GM12878 (cell line): ENCODE data around the gene CSNK1G2. TPM values are rescaled to one million over a fixed set of nuclear protein-coding genes. Genes with fewer than 3 reads are reported as not detected.

Experiments used
- ATAC-seq: fragments of 200-7000 bp; cut with Tn5 transposase; 3 replicates; pipeline ENCODE4 v1.9.1; 2020; ENCODE audit warnings: mild to moderate bottlenecking, moderate library complexity
- BruUV-seq: library from RNA; stranded (reverse); fragments of 400-500 nt; replicated peaks from 2 replicates; lab custom pipeline; 2021; lab: Mats Ljungman, UMichigan
- CTCF ChIA-PET: fragments of 300-600 bp; sonication (Branson Sonifier 250); formaldehyde crosslinking; extraction: SDS; loops from one replicate; lab custom pipeline; 2021; ENCODE audit warnings: inconsistent platforms; lab: Yijun Ruan, JAX
- POLR2A ChIA-PET: fragments of 350-600 bp; formaldehyde crosslinking; extraction: SDS; loops from one replicate; lab custom pipeline; 2021; ENCODE audit warnings: inconsistent platforms; lab: Charles Lee
- RAD21 ChIA-PET: fragments of 300-600 bp; sonication (Branson Sonifier 250); formaldehyde crosslinking; loops from one replicate; lab custom pipeline; 2023; ENCODE audit warnings: antibody characterized with exemption; ENCODE audit not compliant: unreplicated experiment; lab: Charles Lee
- SMC1A ChIA-PET: fragments of 300-600 bp; sonication (Branson Sonifier 250); formaldehyde crosslinking; loops from one replicate; lab custom pipeline; 2023; ENCODE audit not compliant: unreplicated experiment, uncharacterized antibody; lab: Charles Lee
- DNase-seq: peaks from one replicate; pipeline ENCODE4 v3.0.0-alpha.2; 2011; ENCODE audit warnings: low read depth, low spot score
- FAIRE-seq: peaks from 3 replicates; lab custom pipeline; 2011; peaks lifted over from hg19 to GRCh38; lab: Jason Lieb, UNC
- H2AFZ ChIP-seq: 2 replicates; pipeline ENCODE4 v1.6.0; 2011; ENCODE audit warnings: low read depth, low read length, control low read depth; ENCODE audit not compliant: control insufficient read depth
- H3K27ac ChIP-seq: 2 replicates; pipeline ENCODE4 v1.5.1; 2011; ENCODE audit warnings: control low read depth; ENCODE audit not compliant: control insufficient read depth, insufficient read depth
- H3K27me3 ChIP-seq, 2 experiments: replicated peaks in 1 of 2; 2 replicates each; pipeline versions ENCODE4 v1.6.0 to v1.6.1; 2011; ENCODE audit warnings: low read length in 1 of 2; ENCODE audit not compliant: control insufficient read depth in 2 of 2, insufficient read depth in 2 of 2
- H3K36me3 ChIP-seq, 2 experiments: 2 replicates each; pipeline ENCODE4 v1.5.1; 2011; ENCODE audit warnings: low read length in 1 of 2; ENCODE audit not compliant: control insufficient read depth in 2 of 2, insufficient read depth in 2 of 2
- H3K4me1 ChIP-seq: 2 replicates; pipeline ENCODE4 v1.6.1; 2011; ENCODE audit warnings: mild to moderate bottlenecking, low read length, moderate library complexity, mixed read lengths; ENCODE audit not compliant: control insufficient read depth, insufficient read depth
- H3K4me2 ChIP-seq: 2 replicates; pipeline ENCODE4 v1.6.0; 2011; ENCODE audit warnings: control low read depth; ENCODE audit not compliant: control insufficient read depth, insufficient read depth
- H3K4me3 ChIP-seq: fragments of 200-600 bp; sonication (generic); 2 replicates; pipeline ENCODE4 v1.5.1; 2016
- H3K79me2 ChIP-seq: 2 replicates; pipeline ENCODE4 v1.6.0; 2011; ENCODE audit warnings: low read length; ENCODE audit not compliant: control insufficient read depth, insufficient read depth
- H3K9ac ChIP-seq: 2 replicates; pipeline ENCODE4 v1.8.0; 2011; ENCODE audit warnings: low read length, control low read depth, mixed read lengths; ENCODE audit not compliant: control insufficient read depth, insufficient read depth
- H3K9me3 ChIP-seq: replicated peaks from 3 replicates; pipeline ENCODE4 v1.5.1; 2011; ENCODE audit warnings: mild to moderate bottlenecking, low read length; ENCODE audit not compliant: control insufficient read depth, insufficient read depth
- H4K20me1 ChIP-seq: 2 replicates; pipeline ENCODE4 v1.6.0; 2011; ENCODE audit not compliant: control insufficient read depth, insufficient read depth
- ETV6 ChIP-seq, 2 experiments: fragments of 450-650 bp in 1 of 2; IDR thresholded peaks in 1 of 2; conservative IDR thresholded peaks in 1 of 2; 2 replicates each; pipeline ENCODE4 v1.6.1; 2014; ENCODE audit warnings: antibody characterized with exemption in 1 of 2, borderline replicate concordance in 1 of 2, low read depth in 1 of 2, mild to moderate bottlenecking in 1 of 2, moderate library complexity in 1 of 2
- FOXM1 ChIP-seq: IDR thresholded peaks from 2 replicates; pipeline ENCODE4 v1.6.1; 2012; ENCODE audit warnings: low read depth, mild to moderate bottlenecking, inconsistent platforms, low read length, moderate library complexity
- MYC ChIP-seq: IDR thresholded peaks from 2 replicates; pipeline ENCODE4 v1.6.1; 2011; ENCODE audit warnings: mild to moderate bottlenecking, low read length, moderate library complexity, inconsistent platforms; ENCODE audit not compliant: insufficient read depth, insufficient replicate concordance, insufficient read length, severe bottlenecking
- NFXL1 ChIP-seq: fragments of 450-650 bp; IDR thresholded peaks from 2 replicates; pipeline ENCODE4 v1.6.1; 2017; ENCODE audit warnings: antibody characterized with exemption, mild to moderate bottlenecking, borderline replicate concordance
- PAX5 ChIP-seq: IDR thresholded peaks from 2 replicates; pipeline ENCODE4 v1.6.1; 2011; ENCODE audit warnings: low read depth, low read length, borderline replicate concordance
- SMC3 ChIP-seq: IDR thresholded peaks from 2 replicates; pipeline ENCODE4 v1.6.1; 2011; ENCODE audit warnings: low read length, improper control_type of control experiment, borderline replicate concordance
- TBL1XR1 ChIP-seq: IDR thresholded peaks from 2 replicates; pipeline ENCODE4 v1.6.1; 2012; ENCODE audit warnings: low read depth, low read length, improper control_type of control experiment
- WGBS: methylation state at CpG from one replicate; pipeline ENCODE4 v1.1.6; 2016; ENCODE audit warnings: low lambda C conversion rate; ENCODE audit not compliant: insufficient replicate concordance, insufficient coverage; ENCODE audit errors: missing lambda C conversion rate; 5-methylcytosine and 5-hydroxymethylcytosine counted together
- in situ Hi-C: fragments of 300-500 bp; cut with MboI; formaldehyde crosslinking; loops from 9 replicates; pipeline ENCODE4 v1.14.3; 2018; ENCODE audit warnings: mixed read lengths
- intact Hi-C: fragments of 100-400 bp; cut with micrococcal nuclease; formaldehyde crosslinking; loops from one replicate; pipeline ENCODE4 v1.14.2; 2022; ENCODE audit not compliant: unreplicated experiment
- polyA plus RNA-seq, 11 experiments: library from polyadenylated mRNA; depleted of rRNA in 4 of 11; unstranded in 6 of 11; stranded (reverse) in 5 of 11; fragments of >200 nt; fragmentation: Nextera tagmentation in 4 of 11; fragmentation: Illumina TruSeq in 1 of 11; extraction: Ambion mirVana in 4 of 11; extraction: Trizol in 1 of 11; gene quantifications; 1 replicate in 1 of 11; 2 replicates in 10 of 11; pipeline versions ENCODE4 v1.2.1 to v1.2.3, GENCODE V29; 2011 to 2016; ENCODE audit warnings: inconsistent platforms in 2 of 11, missing spikeins in 2 of 11, low read depth in 1 of 11
- total RNA-seq, 4 experiments: library from RNA; depleted of rRNA in 3 of 4; stranded (reverse); fragments of >200 nt in 3 of 4; fragmentation: Illumina TruSeq in 1 of 4; extraction: Trizol in 1 of 4; gene quantifications; 2 replicates each; pipeline versions ENCODE4 v1.2.1 to v1.2.3, GENCODE V29; 2013 to 2021
- TF ChIP-seq, protein P1 (sequence below): IDR thresholded peaks from 2 replicates; pipeline ENCODE4 v1.6.1; 2011; ENCODE audit warnings: borderline replicate concordance, low read depth, mild to moderate bottlenecking, moderate library complexity, mixed read lengths, low read length; ENCODE audit not compliant: insufficient read depth; ENCODE audit errors: extremely low read length
- TF ChIP-seq, protein P2 (sequence below): IDR thresholded peaks from 2 replicates; pipeline ENCODE4 v1.6.1; 2011; ENCODE audit warnings: low read depth, mild to moderate bottlenecking, low read length, moderate library complexity, borderline replicate concordance; ENCODE audit errors: extremely low read depth
- TF ChIP-seq, protein P3 (sequence below): fragments of 450-650 bp; IDR thresholded peaks from 2 replicates; pipeline ENCODE4 v1.6.1; 2016; ENCODE audit warnings: mild to moderate bottlenecking, moderate library complexity, borderline replicate concordance
- TF ChIP-seq, protein P4 (sequence below): IDR thresholded peaks from 2 replicates; pipeline ENCODE4 v1.6.1; 2012; ENCODE audit warnings: improper control_type of control experiment, low read depth, low read length; ENCODE audit not compliant: insufficient replicate concordance

CSNK1G2 gene
- total and polyA plus RNA-seq, 10 of the 15 experiments (the other 5 are each of a cell fraction or from before 2014, with no cell fraction given): 0.64 to 109 (median 25.0) TPM

DNA sequence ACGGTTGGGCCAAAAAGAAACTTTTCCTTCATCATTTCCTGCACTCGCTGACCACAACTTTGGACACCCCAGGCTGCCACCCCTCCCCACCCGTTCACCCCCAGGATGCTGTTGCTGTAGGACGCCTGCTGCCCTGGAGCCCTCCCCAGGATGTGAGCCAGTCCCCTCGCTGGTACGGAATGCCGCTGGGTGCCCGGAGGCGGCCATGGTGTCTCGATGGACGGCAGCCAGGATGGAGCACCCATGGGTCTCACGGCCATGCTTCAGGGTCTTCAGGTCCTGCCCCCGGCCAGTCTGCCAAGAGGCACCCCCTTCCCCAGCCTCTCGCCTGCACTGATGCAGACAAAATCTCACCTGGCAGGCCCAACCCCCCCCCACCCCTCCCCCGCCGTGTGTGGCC lies 15.4 kb upstream of the CSNK1G2 start:
- ChIA-PET CTCF (no interaction called here), POLR2A (no interaction called here), RAD21 (no interaction called here), SMC1A (no interaction called here)
- Histone ChIP-seq H3K27ac (no peak overlapping the region), H3K79me2 (no peaks in the 10 kb centered on the region), H3K9me3 (no peaks in the 10 kb centered on the region), H3K4me1 (peaks cover 31% of the 10 kb centered on the region), H3K4me2 (no peak overlapping the region), H2AFZ (no peak overlapping the region), H3K36me3 (peaks cover 5 to 6% of the 10 kb centered on the region in 2 experiments; a peak in 3 of 4 replicates), H3K9ac (no peak overlapping the region), H3K4me3 (no peak overlapping the region), H4K20me1 (no peaks in the 10 kb centered on the region), H3K27me3 (no peaks in the 10 kb centered on the region)
- TSS peak; percentile 71 for BruUV-seq
- ATAC-seq (no peak), DNase-seq (no peak), FAIRE-seq (no peak)
- in situ Hi-C loops (no loop called here), intact Hi-C loops (no loop called here)
- 79% methylated on average over 10 of the region's 16 CpGs for WGBS
- TF ChIP-seq NFXL1: no peak
- TF ChIP-seq SMC3: no peak
- TF ChIP-seq, protein P1, sequence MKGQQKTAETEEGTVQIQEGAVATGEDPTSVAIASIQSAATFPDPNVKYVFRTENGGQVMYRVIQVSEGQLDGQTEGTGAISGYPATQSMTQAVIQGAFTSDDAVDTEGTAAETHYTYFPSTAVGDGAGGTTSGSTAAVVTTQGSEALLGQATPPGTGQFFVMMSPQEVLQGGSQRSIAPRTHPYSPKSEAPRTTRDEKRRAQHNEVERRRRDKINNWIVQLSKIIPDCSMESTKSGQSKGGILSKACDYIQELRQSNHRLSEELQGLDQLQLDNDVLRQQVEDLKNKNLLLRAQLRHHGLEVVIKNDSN: no peak
- TF ChIP-seq FOXM1: no peak
- TF ChIP-seq ETV6 (conservative IDR thresholded peaks at IDR 0.05 in 1 of 2, IDR thresholded peaks at IDR 0.05 in 1 of 2; ENCODE audit: borderline replicate concordance in 1 of 2, low read depth in 1 of 2): no peak
- TF ChIP-seq, protein P2, sequence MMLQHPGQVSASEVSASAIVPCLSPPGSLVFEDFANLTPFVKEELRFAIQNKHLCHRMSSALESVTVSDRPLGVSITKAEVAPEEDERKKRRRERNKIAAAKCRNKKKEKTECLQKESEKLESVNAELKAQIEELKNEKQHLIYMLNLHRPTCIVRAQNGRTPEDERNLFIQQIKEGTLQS: no peak
- TF ChIP-seq, protein P3, sequence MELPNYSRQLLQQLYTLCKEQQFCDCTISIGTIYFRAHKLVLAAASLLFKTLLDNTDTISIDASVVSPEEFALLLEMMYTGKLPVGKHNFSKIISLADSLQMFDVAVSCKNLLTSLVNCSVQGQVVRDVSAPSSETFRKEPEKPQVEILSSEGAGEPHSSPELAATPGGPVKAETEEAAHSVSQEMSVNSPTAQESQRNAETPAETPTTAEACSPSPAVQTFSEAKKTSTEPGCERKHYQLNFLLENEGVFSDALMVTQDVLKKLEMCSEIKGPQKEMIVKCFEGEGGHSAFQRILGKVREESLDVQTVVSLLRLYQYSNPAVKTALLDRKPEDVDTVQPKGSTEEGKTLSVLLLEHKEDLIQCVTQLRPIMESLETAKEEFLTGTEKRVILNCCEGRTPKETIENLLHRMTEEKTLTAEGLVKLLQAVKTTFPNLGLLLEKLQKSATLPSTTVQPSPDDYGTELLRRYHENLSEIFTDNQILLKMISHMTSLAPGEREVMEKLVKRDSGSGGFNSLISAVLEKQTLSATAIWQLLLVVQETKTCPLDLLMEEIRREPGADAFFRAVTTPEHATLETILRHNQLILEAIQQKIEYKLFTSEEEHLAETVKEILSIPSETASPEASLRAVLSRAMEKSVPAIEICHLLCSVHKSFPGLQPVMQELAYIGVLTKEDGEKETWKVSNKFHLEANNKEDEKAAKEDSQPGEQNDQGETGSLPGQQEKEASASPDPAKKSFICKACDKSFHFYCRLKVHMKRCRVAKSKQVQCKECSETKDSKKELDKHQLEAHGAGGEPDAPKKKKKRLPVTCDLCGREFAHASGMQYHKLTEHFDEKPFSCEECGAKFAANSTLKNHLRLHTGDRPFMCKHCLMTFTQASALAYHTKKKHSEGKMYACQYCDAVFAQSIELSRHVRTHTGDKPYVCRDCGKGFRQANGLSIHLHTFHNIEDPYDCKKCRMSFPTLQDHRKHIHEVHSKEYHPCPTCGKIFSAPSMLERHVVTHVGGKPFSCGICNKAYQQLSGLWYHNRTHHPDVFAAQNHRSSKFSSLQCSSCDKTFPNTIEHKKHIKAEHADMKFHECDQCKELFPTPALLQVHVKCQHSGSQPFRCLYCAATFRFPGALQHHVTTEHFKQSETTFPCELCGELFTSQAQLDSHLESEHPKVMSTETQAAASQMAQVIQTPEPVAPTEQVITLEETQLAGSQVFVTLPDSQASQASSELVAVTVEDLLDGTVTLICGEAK: no peak
- no peak for TF ChIP-seq PAX5
- TF ChIP-seq, protein P4, sequence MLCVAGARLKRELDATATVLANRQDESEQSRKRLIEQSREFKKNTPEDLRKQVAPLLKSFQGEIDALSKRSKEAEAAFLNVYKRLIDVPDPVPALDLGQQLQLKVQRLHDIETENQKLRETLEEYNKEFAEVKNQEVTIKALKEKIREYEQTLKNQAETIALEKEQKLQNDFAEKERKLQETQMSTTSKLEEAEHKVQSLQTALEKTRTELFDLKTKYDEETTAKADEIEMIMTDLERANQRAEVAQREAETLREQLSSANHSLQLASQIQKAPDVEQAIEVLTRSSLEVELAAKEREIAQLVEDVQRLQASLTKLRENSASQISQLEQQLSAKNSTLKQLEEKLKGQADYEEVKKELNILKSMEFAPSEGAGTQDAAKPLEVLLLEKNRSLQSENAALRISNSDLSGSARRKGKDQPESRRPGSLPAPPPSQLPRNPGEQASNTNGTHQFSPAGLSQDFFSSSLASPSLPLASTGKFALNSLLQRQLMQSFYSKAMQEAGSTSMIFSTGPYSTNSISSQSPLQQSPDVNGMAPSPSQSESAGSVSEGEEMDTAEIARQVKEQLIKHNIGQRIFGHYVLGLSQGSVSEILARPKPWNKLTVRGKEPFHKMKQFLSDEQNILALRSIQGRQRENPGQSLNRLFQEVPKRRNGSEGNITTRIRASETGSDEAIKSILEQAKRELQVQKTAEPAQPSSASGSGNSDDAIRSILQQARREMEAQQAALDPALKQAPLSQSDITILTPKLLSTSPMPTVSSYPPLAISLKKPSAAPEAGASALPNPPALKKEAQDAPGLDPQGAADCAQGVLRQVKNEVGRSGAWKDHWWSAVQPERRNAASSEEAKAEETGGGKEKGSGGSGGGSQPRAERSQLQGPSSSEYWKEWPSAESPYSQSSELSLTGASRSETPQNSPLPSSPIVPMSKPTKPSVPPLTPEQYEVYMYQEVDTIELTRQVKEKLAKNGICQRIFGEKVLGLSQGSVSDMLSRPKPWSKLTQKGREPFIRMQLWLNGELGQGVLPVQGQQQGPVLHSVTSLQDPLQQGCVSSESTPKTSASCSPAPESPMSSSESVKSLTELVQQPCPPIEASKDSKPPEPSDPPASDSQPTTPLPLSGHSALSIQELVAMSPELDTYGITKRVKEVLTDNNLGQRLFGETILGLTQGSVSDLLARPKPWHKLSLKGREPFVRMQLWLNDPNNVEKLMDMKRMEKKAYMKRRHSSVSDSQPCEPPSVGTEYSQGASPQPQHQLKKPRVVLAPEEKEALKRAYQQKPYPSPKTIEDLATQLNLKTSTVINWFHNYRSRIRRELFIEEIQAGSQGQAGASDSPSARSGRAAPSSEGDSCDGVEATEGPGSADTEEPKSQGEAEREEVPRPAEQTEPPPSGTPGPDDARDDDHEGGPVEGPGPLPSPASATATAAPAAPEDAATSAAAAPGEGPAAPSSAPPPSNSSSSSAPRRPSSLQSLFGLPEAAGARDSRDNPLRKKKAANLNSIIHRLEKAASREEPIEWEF: no peak
- TF ChIP-seq TBL1XR1: no peak
- TF ChIP-seq MYC: no peak
